ENCODE results near the gene PDZD4. TPM values are rescaled to one million over a fixed set of nuclear protein-coding genes. Genes with fewer than 3 reads are reported as not detected.

The PDZD4 gene
- total and polyA plus RNA-seq, 10 of the 15 experiments (the other 5 are each of a cell fraction or from before 2014, with no cell fraction given) = 0.01 to 0.15 (median 0.04) TPM; not detected in 6

GRCh38 chrX:153869473-153870287 lies 39.3 kb upstream of the PDZD4 start:
- BruUV-seq (replicated peaks) = no TSS peak
- no peak overlapping the region for H3K4me2 ChIP-seq (ENCODE audit: control insufficient read depth, insufficient read depth)
- ChIA-PET RAD21 (ENCODE audit: unreplicated experiment) (no interaction called here), POLR2A (no interaction called here), CTCF (no interaction called here), SMC1A (ENCODE audit: uncharacterized antibody, unreplicated experiment) (no interaction called here)
- H2AFZ ChIP-seq (ENCODE audit: control insufficient read depth, low read depth, low read length) = no peak overlapping the region
- no peak for DNase-seq (ENCODE audit: low read depth, low spot score)
- no peaks in the 10 kb centered on the region for H3K36me3 ChIP-seq (ENCODE audit: control insufficient read depth in 2 of 2, insufficient read depth in 2 of 2, low read length in 1 of 2)
- no peaks in the 10 kb centered on the region for H4K20me1 ChIP-seq (ENCODE audit: control insufficient read depth, insufficient read depth)
- no peak for FAIRE-seq
- no peaks in the 10 kb centered on the region for H3K79me2 ChIP-seq (ENCODE audit: control insufficient read depth, insufficient read depth, low read length)
- no peaks in the 10 kb centered on the region for H3K4me1 ChIP-seq (ENCODE audit: control insufficient read depth, insufficient read depth, low read length)
- H3K9ac ChIP-seq (ENCODE audit: control insufficient read depth, insufficient read depth, low read length) = no peak overlapping the region
- no peak overlapping the region for H3K27ac ChIP-seq (ENCODE audit: control insufficient read depth, insufficient read depth)
- in situ Hi-C loops (cut with MboI) = no loop called here
- ATAC-seq = no peak
- 41% methylated on average over 27 of the region's 31 CpGs for WGBS (ENCODE audit: insufficient coverage, insufficient replicate concordance, low lambda C conversion rate, missing lambda C conversion rate)
- H3K9me3 ChIP-seq (replicated peaks; ENCODE audit: control insufficient read depth, insufficient read depth, low read length) = no peaks in the 10 kb centered on the region
- peaks cover 2% of the 10 kb centered on the region in 2 experiments; a peak in 2 of 4 replicates for H3K27me3 ChIP-seq (replicated peaks in 1 of 2; ENCODE audit: control insufficient read depth in 2 of 2, insufficient read depth in 2 of 2, low read length in 1 of 2)
- TF ChIP-seq MTA3 (IDR thresholded peaks at IDR 0.05; ENCODE audit: borderline replicate concordance, low read length) (no peak), NR2C2 (IDR thresholded peaks at IDR 0.05; ENCODE audit: borderline replicate concordance, control insufficient read depth, insufficient read length, low read depth) (no peak), ZNF207 (IDR thresholded peaks at IDR 0.05; ENCODE audit: borderline replicate concordance) (no peak), ESRRA (IDR thresholded peaks at IDR 0.05; ENCODE audit: low read length) (no peak), RAD51 (IDR thresholded peaks at IDR 0.05) (no peak), MAX (IDR thresholded peaks at IDR 0.05; ENCODE audit: low read depth, low read length) (no peak), FOXK2 (IDR thresholded peaks at IDR 0.05) (no peak), ETV6 (conservative IDR thresholded peaks at IDR 0.05 in 1 of 2, IDR thresholded peaks at IDR 0.05 in 1 of 2; ENCODE audit: borderline replicate concordance in 1 of 2, low read depth in 1 of 2) (no peak), E4F1 (IDR thresholded peaks at IDR 0.05; ENCODE audit: borderline replicate concordance, partially characterized antibody) (no peak), MEF2B (IDR thresholded peaks at IDR 0.05; ENCODE audit: partially characterized antibody, poor library complexity, severe bottlenecking) (no peak), NFYB (IDR thresholded peaks at IDR 0.05; ENCODE audit: insufficient read depth, low read depth, low read length) (no peak)
- TF ChIP-seq, protein P1, sequence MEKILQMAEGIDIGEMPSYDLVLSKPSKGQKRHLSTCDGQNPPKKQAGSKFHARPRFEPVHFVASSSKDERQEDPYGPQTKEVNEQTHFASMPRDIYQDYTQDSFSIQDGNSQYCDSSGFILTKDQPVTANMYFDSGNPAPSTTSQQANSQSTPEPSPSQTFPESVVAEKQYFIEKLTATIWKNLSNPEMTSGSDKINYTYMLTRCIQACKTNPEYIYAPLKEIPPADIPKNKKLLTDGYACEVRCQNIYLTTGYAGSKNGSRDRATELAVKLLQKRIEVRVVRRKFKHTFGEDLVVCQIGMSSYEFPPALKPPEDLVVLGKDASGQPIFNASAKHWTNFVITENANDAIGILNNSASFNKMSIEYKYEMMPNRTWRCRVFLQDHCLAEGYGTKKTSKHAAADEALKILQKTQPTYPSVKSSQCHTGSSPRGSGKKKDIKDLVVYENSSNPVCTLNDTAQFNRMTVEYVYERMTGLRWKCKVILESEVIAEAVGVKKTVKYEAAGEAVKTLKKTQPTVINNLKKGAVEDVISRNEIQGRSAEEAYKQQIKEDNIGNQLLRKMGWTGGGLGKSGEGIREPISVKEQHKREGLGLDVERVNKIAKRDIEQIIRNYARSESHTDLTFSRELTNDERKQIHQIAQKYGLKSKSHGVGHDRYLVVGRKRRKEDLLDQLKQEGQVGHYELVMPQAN (conservative IDR thresholded peaks at IDR 0.05) = no peak
- intact Hi-C loops (cut with micrococcal nuclease; ENCODE audit: unreplicated experiment) = no loop called here
- no peak overlapping the region for H3K4me3 ChIP-seq

Measured in GM12878 (cell line).